Measurements from ENCODE around the gene PCNX2. TPM values are rescaled to one million over a fixed set of nuclear protein-coding genes. Genes with fewer than 3 reads are reported as not detected.

PCNX2 gene
- total RNA-seq, 2 experiments from 2014 or later = 46.4 to 49.4 TPM

GRCh38 chr1:232952514-232953499 is 342.7 kb downstream of the PCNX2 start:
- Mint-ChIP-seq H3K9me3 (peaks cover 3% of the 10 kb centered on the region), H3K4me3 (peak overlapping the region; percentile 63), H3K27ac (no peak overlapping the region), H3K36me3 (ENCODE audit: low read depth) (peaks cover 45% of the 10 kb centered on the region), H3K4me1 (ENCODE audit: low read depth) (peaks cover 54% of the 10 kb centered on the region), H3K27me3 (no peaks in the 10 kb centered on the region)
- peak in 8 of 14 experiments; percentile 4 to 61 (median 29) for DNase-seq
- Histone ChIP-seq H3K27me3 (ENCODE audit: control insufficient read depth in 1 of 2, insufficient read depth in 2 of 2, low read length in 2 of 2) (no peaks in the 10 kb centered on the region), H3K27ac (ENCODE audit: low read depth in 1 of 2, low read length in 2 of 2) (no peak overlapping the region), H3K36me3 (ENCODE audit: insufficient read depth, low read length) (peaks cover 21% of the 10 kb centered on the region), H3K4me1 (ENCODE audit: insufficient read depth, low read length) (peaks cover 27% of the 10 kb centered on the region), H3K9me3 (ENCODE audit: control insufficient read depth in 1 of 2, insufficient read depth in 1 of 2, low read length in 2 of 2) (no peaks in the 10 kb centered on the region), H3K4me3 (ENCODE audit: low read length) (no peak overlapping the region)
- TF ChIP-seq, protein P1, sequence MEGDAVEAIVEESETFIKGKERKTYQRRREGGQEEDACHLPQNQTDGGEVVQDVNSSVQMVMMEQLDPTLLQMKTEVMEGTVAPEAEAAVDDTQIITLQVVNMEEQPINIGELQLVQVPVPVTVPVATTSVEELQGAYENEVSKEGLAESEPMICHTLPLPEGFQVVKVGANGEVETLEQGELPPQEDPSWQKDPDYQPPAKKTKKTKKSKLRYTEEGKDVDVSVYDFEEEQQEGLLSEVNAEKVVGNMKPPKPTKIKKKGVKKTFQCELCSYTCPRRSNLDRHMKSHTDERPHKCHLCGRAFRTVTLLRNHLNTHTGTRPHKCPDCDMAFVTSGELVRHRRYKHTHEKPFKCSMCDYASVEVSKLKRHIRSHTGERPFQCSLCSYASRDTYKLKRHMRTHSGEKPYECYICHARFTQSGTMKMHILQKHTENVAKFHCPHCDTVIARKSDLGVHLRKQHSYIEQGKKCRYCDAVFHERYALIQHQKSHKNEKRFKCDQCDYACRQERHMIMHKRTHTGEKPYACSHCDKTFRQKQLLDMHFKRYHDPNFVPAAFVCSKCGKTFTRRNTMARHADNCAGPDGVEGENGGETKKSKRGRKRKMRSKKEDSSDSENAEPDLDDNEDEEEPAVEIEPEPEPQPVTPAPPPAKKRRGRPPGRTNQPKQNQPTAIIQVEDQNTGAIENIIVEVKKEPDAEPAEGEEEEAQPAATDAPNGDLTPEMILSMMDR (IDR thresholded peaks at IDR 0.05) = peak; percentile 52
- peak; percentile 21 for ATAC-seq (ENCODE audit: poor library complexity)
- ChIA-PET CTCF (no interaction called here), POLR2A (interaction anchor here (1.0 to 1.7 kb wide), 4 partner anchors 10 to 29 kb away, joined by 3 to 6 read pairs (median 4); no protein-coding TSS in a partner anchor)
- intact Hi-C loops (cut with DNase I, micrococcal nuclease) = loop anchor here (2.0 to 10.0 kb wide), 3 partner anchors 148 to 316 kb away; partner anchors contain the start of gene MAP10 (in 2 of the 2)

- Mint-ChIP-seq H3K4me1 (ENCODE audit: low read depth) (peaks cover 54% of the 10 kb centered on the region), H3K36me3 (ENCODE audit: low read depth) (peaks cover 33% of the 10 kb centered on the region), H3K4me3 (peak overlapping the region; percentile 96), H3K27me3 (no peaks in the 10 kb centered on the region), H3K9me3 (no peaks in the 10 kb centered on the region), H3K27ac (peak overlapping the region; percentile 83)
- Histone ChIP-seq H3K36me3 (ENCODE audit: insufficient read depth, low read length) (peaks cover 10% of the 10 kb centered on the region), H3K9me3 (ENCODE audit: control insufficient read depth in 1 of 2, insufficient read depth in 1 of 2, low read length in 2 of 2) (no peaks in the 10 kb centered on the region), H3K4me3 (ENCODE audit: low read length) (peak overlapping the region; percentile 85), H3K27ac (ENCODE audit: low read depth in 1 of 2, low read length in 2 of 2) (no peak overlapping the region), H3K4me1 (ENCODE audit: insufficient read depth, low read length) (peaks cover 27% of the 10 kb centered on the region), H3K27me3 (ENCODE audit: control insufficient read depth in 1 of 2, insufficient read depth in 2 of 2, low read length in 2 of 2) (no peaks in the 10 kb centered on the region)
- ATAC-seq (ENCODE audit: poor library complexity) (no peak), DNase-seq (no peak)
- CTCF ChIA-PET = no interaction called here
- intact Hi-C loops (cut with DNase I, micrococcal nuclease) = loop anchor here (2.0 to 10.0 kb wide), 3 partner anchors 147 to 314 kb away; partner anchors contain the start of gene MAP10 (in 2 of the 2)
- TF ChIP-seq, protein P1 (IDR thresholded peaks at IDR 0.05) = no peak
- POLR2A ChIA-PET = interaction anchor here (1.0 to 1.7 kb wide), 3 partner anchors 11 to 28 kb away, joined by 3 to 6 read pairs (median 4); no protein-coding TSS in a partner anchor
Measured at GRCh38 chr1:232951605-232952004, 343.9 kb downstream of the PCNX2 start.

DNA sequence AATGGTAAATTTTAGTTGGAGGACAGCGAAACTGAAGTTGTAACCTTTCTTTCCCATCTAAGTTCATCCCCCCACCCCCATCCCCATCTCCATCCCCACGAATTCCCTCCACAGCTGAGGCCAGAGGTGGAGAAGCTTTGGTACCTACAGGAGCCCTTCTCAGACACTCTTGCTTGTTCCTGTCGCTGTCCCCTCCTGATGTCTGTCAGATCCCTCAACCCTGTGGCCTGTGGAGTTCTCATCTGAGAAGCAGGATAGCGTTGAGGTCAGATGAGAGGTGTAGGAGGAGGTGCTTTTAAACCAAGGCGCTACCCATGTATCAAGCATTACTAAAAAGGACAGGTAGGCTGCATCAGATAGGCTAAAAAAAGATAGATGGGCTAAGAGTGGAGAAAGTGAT is 344.3 kb downstream of the PCNX2 start:
- ChIA-PET CTCF (no interaction called here), POLR2A (interaction anchor here (1.0 to 1.7 kb wide), 2 partner anchors 26 to 27 kb away, joined by 4 to 6 read pairs; no protein-coding TSS in a partner anchor)
- peak overlapping the region; percentile 96 for H3K4me3 Mint-ChIP-seq
- peak overlapping the region; percentile 85 for H3K4me3 ChIP-seq (ENCODE audit: low read length)
- H3K9me3 ChIP-seq (ENCODE audit: control insufficient read depth in 1 of 2, insufficient read depth in 1 of 2, low read length in 2 of 2) = no peaks in the 10 kb centered on the region
- H3K9me3 Mint-ChIP-seq = no peaks in the 10 kb centered on the region
- H3K27ac ChIP-seq (ENCODE audit: low read depth in 1 of 2, low read length in 2 of 2) = no peak overlapping the region
- intact Hi-C loops (cut with DNase I, micrococcal nuclease) = loop anchor here (5.0 to 10.0 kb wide), 2 partner anchors 146 to 314 kb away; partner anchors contain the start of gene MAP10 (in 1 of the 2)
- TF ChIP-seq, protein P1 (IDR thresholded peaks at IDR 0.05) = no peak
- peaks cover 54% of the 10 kb centered on the region for H3K4me1 Mint-ChIP-seq (ENCODE audit: low read depth)
- DNase-seq (peak in 7 of 14 experiments; percentile 4 to 47 (median 32)), ATAC-seq (ENCODE audit: poor library complexity) (peak; percentile 34)
- H3K36me3 ChIP-seq (ENCODE audit: insufficient read depth, low read length) = peaks cover 6% of the 10 kb centered on the region
- peak overlapping the region; percentile 83 for H3K27ac Mint-ChIP-seq
- H3K27me3 Mint-ChIP-seq = no peaks in the 10 kb centered on the region
- peaks cover 28% of the 10 kb centered on the region for H3K36me3 Mint-ChIP-seq (ENCODE audit: low read depth)
- H3K27me3 ChIP-seq (ENCODE audit: control insufficient read depth in 1 of 2, insufficient read depth in 2 of 2, low read length in 2 of 2) = no peaks in the 10 kb centered on the region
- peaks cover 27% of the 10 kb centered on the region for H3K4me1 ChIP-seq (ENCODE audit: insufficient read depth, low read length)
